Right ventricle myocardium superior (tissue), 1 donor: ENCODE results near the gene XPO4. TPM values are rescaled to one million over a fixed set of nuclear protein-coding genes. Genes with fewer than 3 reads are reported as not detected.
"Not testable (repeated sequence)": the region's sequence is repeated elsewhere in the genome, so short reads cannot be mapped to it uniquely, and the experiment has no call there.

Experiments
- ATAC-seq: fragments of 200-7000 bp; cut with Tn5 transposase; one replicate; pipeline ENCODE4 v1.9.1; 2020; ENCODE audit warnings: mild to moderate bottlenecking; ENCODE audit not compliant: poor library complexity
- DNase-seq: peaks from one replicate; pipeline ENCODE4 v3.0.0-alpha.2; 2020
- intact Hi-C: fragments of 100-400 bp; cut with DNase I; formaldehyde crosslinking; loops from one replicate; pipeline ENCODE4 v1.11.2; 2022
- long read RNA-seq: library from polyadenylated mRNA; unstranded; transcript quantifications from one replicate; pipeline ENCODE4 v2.0.0, GENCODE V29; 2021
- total RNA-seq: library from RNA; stranded (reverse); fragmentation: NEBNext Ultra II Directional; extraction: Animal tissue kit (Norgen Biotek cat#: 25700); gene quantifications from one replicate; pipeline ENCODE4 v1.2.1, GENCODE V29; 2021
- donor health status: DM: no; HTN: yes; CAD: no; lungs with severe emphysema.

Gene XPO4
- total RNA-seq: 28.3 TPM
- long read RNA-seq, full-length matches to known transcripts: 1 of 15 reads
- long read RNA-seq, partial matches to known transcripts: 1 of 15 reads
- long read RNA-seq, other reads (novel, unspliced or antisense): 13 of 15 reads

DNA sequence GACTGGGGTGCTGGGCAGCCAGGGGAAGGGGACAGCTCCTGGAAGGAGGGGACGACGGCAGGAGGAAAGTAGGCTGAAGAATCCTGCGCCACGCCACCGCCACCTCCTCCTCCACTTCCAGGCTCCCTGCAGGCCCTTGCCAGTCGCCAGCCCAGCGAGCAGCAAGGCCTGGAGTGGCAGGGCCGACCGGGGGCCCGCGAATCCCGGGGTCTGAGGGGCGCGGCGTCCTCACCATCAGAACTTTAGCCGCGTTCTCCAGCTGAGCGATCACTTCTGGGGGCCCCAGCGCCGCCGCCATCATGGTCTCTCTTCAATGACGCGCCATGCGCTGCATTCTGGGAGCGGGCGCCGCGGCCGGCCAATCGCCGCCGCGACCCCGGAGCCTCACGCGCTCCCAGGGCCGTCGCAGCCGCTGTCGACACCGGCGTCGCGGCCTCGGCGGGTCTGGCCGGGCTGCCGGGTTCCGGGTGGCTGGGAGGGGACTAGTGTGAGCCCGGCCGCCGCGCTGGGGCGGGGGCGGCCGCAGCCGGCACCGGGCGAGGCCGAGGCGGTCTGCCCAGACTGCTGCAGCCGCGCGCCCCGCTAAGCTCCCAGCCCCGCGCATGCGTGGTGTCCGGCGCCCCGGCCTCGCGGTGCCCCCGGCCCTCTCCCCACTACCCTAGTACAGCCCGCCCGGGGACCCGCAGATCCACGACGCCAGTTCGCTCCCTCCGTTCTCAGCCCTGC, at the start of gene XPO4:
Gene XPO4, minus strand, starts transcription at position 309 of the 726 bp plus-strand sequence. Its CDS starts 8 bp downstream, at position 301.
- intact Hi-C loops: no loop called here
- peak; percentile 89 for DNase-seq
- ATAC-seq: peak; percentile 99

DNA sequence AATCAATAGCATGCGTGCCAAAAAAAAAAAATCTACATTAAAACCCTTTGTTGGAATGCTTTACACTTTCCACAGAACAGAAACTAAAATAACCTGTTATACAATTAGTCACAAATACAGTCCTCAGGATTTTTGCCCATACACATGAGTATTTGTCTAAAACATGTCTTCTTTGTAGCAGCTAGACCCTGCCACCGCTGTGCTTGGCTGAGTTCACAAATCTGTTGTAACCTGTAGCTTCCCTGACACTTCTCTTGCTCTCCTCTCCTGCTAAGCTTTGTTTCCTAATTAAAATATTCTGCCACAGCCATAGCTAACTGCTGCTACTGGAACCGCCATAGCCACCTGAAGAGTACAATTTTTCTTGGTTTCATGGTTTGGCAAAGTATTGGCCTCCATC, 45.5 kb upstream of the XPO4 start:
- ATAC-seq, DNase-seq: not testable (repeated sequence)
- intact Hi-C loops: loop anchor here (10.0 kb wide), 1 partner anchor 527 kb away; no protein-coding TSS in a partner anchor

DNA sequence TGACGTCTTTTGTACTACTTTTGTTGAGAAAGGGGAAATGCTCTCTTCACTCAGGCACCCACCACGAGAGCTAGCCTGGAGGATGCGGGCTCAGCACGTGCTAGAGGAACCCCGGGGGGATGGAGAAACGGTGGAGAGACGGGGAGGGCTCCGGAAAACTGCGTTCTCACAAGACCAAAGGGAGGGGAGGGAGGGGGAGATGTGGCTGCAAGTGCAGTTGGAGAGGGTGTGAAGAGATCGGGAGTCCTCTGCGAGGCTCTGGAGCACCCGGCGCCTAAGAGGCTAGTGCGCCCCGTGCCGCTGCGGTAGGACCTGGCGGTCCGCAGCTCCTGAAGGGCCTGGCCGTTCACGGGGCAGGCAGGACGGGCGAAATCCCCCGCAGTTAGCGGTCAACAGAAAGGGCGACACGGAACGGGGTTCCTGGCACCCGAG, 43.4 kb upstream of the XPO4 start:
- ATAC-seq (no peak), DNase-seq (peak; percentile 48)
- intact Hi-C loops: loop anchor here (10.0 kb wide), 1 partner anchor 529 kb away; no protein-coding TSS in a partner anchor

DNA sequence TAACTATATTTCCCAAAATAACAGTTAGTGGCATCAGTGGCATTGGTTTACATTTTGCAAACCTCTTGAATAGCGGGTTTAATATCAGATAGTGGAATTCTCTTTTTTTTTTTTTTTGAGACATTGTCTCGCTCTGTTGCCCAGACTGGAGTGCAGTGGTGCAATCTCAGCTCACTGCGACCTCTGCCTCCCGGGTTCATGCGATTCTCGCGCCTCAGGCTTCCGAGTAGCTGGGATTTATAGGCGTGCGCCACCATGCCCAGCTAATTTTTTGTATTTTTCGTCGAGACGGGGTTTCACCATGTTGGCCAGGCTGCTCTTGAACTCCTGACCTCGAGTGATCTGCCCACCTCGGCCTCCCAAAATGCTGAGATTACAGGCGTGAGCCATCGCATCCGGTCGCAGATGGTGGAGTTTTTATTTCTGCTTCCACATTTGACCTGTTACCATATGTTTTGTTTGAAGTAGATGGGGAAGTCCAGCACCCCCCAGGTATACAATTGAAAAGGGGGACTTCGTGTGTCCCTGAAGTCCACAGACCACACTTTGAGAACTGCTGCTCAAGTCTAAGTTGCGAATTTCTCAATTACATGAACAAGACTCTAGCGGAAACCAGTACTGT, 40.5 kb upstream of the XPO4 start:
- intact Hi-C loops: loop anchor here (5.0 to 10.0 kb wide), 3 partner anchors 189 to 532 kb away; partner anchors contain the start of genes MRPL57 and SKA3
- DNase-seq: no peak
- no peak for ATAC-seq

DNA sequence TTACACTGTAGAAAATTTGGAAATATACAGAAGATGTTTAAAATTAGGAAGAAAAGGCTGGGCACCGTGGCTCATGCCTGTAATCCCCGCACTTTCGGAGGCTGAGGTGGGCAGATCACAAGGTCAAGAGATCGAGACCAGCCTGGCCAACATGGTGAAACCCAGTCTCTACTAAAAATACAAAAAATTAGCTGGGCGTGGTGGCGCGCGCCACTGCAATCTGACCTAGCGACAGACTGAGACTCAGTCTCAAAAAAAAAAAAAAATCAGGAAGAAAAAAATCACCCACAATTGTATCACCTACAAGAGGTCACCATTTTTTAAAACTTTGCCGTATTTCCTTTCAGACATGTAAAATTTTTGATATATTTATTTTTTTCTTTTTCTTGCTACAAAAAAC, 38.0 kb upstream of the XPO4 start:
- ATAC-seq, DNase-seq: not testable (repeated sequence)
- intact Hi-C loops: loop anchor here (5.0 to 10.0 kb wide), 3 partner anchors 192 to 534 kb away; partner anchors contain the start of genes MRPL57 and SKA3

DNA sequence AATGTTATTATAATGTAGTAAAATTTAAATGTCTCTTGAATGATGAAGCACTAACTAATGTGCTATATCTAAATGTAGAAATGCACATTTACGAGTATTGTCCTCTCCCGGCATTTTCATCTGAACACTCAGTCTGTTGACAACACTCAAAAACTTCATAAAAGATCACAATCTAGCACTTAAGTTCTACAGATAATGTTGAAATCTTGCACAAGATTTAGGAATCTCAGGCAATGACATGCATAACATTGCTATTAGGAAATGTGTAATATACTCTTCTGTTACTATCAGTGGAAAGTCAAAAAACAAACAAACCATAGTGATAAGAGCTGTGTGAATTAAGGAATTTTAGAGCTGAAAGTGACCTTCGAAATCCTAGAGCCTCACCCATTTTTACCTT, 37.5 kb upstream of the XPO4 start:
- DNase-seq (no peak), ATAC-seq (no peak)
- intact Hi-C loops: loop anchor here (5.0 to 10.0 kb wide), 3 partner anchors 192 to 535 kb away; partner anchors contain the start of genes MRPL57 and SKA3

DNA sequence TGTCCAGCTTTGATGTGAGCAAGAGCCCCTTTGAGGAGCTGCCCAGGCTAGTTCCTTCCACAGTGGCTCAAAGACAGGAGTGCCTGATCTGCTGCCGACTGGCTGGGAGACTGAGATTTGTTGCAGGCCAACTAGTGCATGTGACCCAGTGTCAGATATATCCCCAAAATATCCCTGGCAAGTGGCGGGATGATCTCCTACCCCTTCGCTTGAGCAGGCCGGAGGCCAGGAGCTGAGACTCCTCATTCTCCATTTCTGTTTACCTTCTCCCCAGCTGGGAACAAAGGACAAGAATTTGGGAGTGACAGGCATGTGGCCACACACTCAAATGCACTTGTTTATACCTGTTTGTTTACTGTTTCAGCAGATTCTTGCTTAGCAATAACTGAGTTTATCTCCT, 37.1 kb upstream of the XPO4 start:
- DNase-seq (no peak), ATAC-seq (peak; percentile 80)
- intact Hi-C loops: loop anchor here (5.0 to 10.0 kb wide), 3 partner anchors 193 to 535 kb away; partner anchors contain the start of genes MRPL57 and SKA3

DNA sequence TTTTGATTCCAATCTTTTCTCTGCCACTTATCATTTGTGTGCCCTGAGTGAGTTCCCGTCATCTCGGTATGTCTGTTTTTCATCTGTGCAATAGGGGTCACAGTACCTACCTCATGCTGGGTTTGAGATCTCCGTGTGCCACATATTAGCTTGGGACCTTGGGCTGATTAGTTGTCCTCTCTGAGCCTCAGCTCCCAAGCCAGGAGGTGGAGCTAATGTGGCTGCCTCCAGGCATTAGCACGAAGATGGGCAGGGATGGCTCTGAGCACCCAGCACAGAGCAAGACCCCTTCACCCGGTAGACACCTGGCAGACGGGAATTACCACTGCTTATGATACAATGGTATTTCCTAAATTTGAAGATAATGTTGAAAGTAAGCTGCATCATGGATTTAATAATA, 35.8 kb upstream of the XPO4 start:
- intact Hi-C loops: no loop called here
- ATAC-seq (peak; percentile 25), DNase-seq (no peak)

DNA sequence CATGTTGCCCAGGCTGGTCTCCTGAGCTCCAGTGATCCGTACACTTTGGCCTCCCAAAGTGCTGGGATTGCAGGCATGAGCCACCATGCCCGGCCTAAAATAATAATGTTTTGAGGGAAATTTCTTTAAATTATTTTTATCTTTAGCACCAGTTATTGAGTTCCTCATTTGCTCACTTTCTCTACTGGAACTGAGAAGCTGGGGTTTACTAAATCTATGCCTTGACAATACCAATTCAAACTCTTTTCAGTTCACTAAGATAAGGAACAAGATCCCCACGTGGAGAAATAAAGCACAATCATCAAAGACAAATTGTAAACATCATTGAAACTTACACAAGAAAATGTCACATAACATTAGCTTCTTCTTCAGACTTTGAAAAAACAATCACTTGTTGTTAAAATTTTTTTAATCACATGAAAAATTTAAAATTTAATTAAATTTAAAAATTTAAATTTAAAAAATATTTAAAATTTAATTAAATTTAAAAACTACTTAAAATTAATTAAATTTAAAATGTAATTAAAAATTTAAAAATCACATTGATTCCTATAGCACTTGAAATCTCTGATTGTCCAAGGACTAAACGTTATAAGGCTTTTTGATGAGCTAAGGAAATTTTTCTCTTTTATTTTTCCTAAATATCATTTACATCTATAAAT, 25.2 kb upstream of the XPO4 start:
- ATAC-seq (no peak), DNase-seq (no peak)
- intact Hi-C loops: no loop called here

DNA sequence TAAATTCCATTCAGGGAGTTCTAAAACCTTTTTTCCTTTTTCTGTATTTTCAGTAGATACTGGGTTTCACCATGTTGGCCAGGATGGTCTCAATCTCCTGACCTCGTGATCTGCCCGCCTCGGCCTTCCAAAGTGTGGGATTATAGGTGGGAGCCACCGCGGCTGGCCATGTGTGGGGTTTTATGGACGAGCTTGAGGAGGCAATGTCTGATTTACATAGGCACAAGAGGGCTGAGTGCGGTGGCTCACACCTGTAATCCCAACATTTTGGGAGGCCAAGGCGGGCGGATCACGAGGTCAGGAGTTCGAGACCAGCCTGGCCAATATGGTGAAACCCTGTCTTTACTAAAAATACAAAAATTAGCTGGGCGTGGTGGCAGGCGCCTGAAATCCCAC, 22.8 kb upstream of the XPO4 start:
- DNase-seq, intact Hi-C loops, ATAC-seq: not testable (repeated sequence)

DNA sequence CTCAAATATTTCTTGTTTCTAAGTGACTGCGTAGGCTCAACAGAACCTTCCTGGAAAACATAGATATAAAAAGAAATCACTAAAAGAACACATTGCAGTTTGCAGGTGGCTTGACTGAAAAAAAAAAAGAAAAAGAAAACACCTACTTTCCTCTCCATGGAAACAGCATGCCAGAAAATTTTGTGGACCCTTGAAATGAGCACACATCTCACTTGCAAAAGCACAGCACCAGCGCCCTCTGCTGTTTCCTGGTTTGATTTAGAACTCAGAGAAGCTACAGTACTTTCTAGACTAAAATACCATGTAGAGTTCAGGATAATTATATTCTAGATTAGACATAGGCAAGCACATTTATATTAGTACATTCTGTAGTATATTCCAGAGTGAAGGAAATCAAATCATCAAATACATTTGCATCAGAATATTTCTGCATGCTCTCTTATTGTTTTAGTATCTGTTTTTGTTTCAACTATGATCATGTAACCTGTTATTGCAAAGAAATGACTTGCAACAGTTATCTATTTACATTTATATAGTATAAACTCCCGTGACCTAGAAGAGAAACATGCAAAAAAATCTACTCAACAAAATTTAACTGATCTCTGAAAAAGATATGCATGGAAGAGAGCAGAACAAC, 22.3 kb upstream of the XPO4 start:
- DNase-seq (peak; percentile 74), ATAC-seq (peak; percentile 75)
- intact Hi-C loops: loop anchor here (5.0 kb wide), 3 partner anchors 213 to 743 kb away; no protein-coding TSS in a partner anchor

DNA sequence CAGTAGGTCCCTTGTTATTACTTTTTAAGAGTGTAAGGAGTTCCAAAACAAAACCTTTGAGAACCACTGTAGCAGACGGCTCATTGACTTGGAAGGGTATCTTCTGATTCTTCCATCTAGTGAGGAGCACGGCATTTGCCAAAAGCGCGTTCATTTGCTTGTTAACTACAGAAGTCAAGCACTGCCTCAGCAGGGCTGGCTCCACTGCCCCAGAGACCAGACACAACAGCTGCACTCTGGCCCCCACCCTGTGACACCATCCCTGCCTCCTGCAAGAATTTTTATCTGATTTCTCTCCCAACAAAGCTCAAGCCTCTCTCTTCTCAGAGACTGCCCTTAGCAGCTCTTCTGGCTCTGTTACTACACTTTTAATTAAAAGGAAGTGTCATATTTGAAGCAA, 20.7 kb upstream of the XPO4 start:
- intact Hi-C loops: loop anchor here (5.0 kb wide), 3 partner anchors 211 to 741 kb away; no protein-coding TSS in a partner anchor
- DNase-seq: peak; percentile 52
- ATAC-seq: peak; percentile 34

DNA sequence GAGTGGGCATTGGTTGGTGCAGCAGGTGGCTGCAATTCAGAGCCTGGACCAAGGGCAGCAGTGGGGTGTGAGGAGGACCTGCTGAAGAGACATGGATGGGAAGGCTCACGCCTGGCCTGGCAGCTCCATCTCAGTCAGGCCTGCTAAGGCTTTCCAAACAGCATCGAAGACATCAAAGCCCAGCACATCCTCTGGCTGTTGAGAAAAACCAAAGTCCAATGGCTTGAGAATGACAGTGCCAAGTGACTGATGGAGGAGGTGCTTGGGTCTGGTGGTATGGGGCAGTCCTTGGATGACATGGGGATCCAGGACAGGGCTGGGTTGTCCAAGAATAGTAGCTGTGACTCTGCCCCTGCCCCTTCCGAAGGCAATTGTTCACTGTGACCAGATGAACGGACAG, 19.0 kb upstream of the XPO4 start:
- no peak for DNase-seq
- intact Hi-C loops: loop anchor here (5.0 kb wide), 3 partner anchors 209 to 739 kb away; no protein-coding TSS in a partner anchor
- ATAC-seq: no peak

DNA sequence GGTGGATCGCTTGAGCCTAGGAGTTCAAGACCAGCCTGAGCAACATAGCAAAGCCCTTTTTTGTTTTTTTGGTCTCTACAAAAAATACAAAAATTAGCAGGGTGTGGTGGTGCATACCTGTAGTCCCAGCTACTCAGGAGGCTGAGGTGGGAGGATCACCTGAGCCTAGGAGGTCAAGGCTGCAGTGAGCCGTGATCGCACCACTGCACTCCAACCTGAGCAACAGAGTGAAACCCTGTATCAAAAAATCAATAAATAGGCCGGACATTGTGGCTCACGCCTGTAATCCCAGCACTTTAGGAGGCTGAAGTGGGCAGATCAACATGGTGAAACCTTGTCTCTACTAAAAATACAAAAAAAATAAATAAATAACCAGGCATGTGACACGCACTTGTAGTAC, 13.1 kb upstream of the XPO4 start:
- ATAC-seq, intact Hi-C loops, DNase-seq: not testable (repeated sequence)

DNA sequence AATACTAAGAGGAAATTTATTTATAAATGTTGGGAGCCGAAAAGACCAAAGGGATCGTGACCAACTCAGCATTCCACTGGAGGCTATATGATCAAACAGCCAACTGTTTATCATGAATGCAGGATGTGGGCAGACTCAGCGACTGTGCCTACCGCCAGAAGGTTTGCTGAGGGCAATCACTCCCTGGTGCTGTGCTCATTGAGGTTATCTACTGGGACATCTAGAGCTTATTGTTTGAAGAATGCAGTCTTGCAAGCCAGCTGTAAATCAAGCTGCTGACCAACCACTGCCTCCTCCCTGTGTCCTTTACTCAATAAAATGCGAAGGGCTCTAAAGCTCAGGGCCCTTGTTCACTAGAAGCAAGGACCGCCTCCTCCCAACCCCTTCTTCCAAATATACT, 8.5 kb upstream of the XPO4 start:
- ATAC-seq (no peak), DNase-seq (no peak)
- intact Hi-C loops: no loop called here

DNA sequence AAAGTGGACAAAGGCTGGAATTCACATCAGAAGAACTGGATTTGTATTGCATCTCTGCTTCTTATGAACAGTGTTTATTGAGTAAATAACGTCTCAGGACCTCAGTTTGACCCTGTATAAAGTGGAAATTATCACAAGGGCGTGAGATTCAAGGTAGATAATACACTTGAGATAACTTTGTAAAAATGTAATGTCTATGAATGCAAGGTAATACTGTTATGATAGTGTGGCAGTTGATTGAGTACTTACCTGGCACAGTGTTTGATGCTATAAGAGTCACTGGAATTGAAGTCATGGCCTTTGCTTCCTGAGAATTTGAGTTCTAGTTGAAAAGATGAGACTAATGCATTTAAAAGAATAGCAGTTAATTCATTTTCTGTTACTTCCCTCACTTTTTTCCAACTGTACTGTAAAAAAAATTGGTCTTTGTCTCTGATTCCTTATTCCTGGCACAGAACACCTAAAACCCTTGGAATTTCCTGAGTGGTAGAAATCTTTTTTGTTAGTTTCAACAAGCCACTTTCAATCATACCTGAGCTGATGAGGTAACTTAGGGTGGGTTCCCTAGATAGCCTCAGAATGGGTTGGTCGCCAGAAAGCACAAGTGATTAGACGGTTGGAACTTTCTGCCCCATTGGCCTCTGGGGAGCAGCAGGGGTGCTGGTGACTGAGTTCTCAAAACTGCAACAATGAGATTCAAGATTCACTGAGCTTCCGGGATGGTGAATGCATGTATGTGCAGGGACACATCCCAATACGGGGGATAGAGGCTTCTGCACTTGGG, 6.4 kb upstream of the XPO4 start:
- no peak for ATAC-seq
- intact Hi-C loops: no loop called here

DNA sequence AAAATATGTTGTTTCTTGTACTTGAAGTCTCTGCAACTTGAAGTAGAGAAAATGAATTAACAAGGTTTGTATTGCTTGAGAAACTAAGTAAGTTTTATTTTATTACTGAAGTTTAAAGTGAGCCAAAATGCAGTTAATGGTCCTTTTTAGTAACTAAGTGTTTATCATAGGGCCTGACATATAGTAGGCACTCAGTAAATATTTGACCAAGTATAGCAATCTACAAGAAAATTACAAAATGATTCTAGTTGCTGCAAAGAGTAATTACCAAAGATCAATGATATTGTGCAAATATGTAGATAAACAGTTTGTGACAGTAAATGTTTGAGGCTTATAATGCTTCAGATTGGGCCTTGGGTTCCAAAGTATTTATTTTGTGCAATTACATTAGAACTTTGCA, 2.4 kb upstream of the XPO4 start:
- ATAC-seq: no peak
- no peak for DNase-seq
- intact Hi-C loops: no loop called here

More for the DNA sequence above, 6.4 kb upstream of the XPO4 start:
- no peak for DNase-seq

DNA sequence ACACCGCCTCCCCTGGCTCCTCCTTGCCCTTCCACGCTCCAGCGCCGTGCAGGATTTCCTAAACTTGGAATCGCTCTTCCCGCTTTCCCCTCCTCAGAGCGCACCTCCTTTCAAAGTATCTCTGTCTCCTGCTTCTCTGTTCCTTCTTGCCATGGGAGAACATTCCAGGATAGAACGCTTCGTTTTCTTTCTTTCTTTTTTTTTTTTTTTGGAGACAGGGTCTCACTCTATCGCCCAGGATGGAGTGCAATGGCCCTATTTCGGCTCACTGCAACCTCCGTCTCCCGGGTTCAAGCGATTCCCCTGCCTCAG, 574 bp upstream of the XPO4 start:
- ATAC-seq (no peak), DNase-seq (no peak)
- intact Hi-C loops: no loop called here
